Ascending aorta (tissue), 2 donors: ENCODE data around the gene C19orf67. TPM values are rescaled to one million over a fixed set of nuclear protein-coding genes. Genes with fewer than 3 reads are reported as not detected.

ENCODE experiments used
- DNase-seq, 2 donors: peaks; one replicate each; pipeline ENCODE4 v3.0.0-alpha.2; 2019; ENCODE audit warnings: low spot score in 2 of 2
- H3K27ac ChIP-seq, 2 donors: fragments of 200-600 bp; sonication (generic); one replicate each; pipeline ENCODE4 v1.5.1; 2016 to 2017; ENCODE audit warnings: mild to moderate bottlenecking in 1 of 2
- H3K27me3 ChIP-seq: fragments of 200-600 bp; sonication (generic); one replicate; pipeline ENCODE4 v1.5.1; 2017
- H3K36me3 ChIP-seq, 2 donors: fragments of 200-600 bp; sonication (generic); one replicate each; pipeline ENCODE4 v1.5.1; 2016
- H3K4me1 ChIP-seq, 2 donors: fragments of 200-600 bp; sonication (generic); one replicate each; pipeline ENCODE4 v1.5.1; 2016 to 2017; ENCODE audit warnings: mild to moderate bottlenecking in 1 of 2
- H3K4me3 ChIP-seq, 2 donors: fragments of 200-600 bp; sonication (generic); one replicate each; pipeline ENCODE4 v1.5.1; 2016 to 2017; ENCODE audit warnings: mild to moderate bottlenecking in 1 of 2
- H3K9me3 ChIP-seq, 2 donors: fragments of 200-600 bp; sonication (generic); one replicate each; pipeline ENCODE4 v1.5.1; 2016
- intact Hi-C: fragments of 100-400 bp; cut with DNase I; formaldehyde crosslinking; loops from one replicate; pipeline ENCODE4 v1.15.1; 2023
- total RNA-seq: library from RNA; depleted of rRNA; stranded (reverse); fragments of >200 nt; gene quantifications from one replicate; pipeline ENCODE4 v1.1.0, GENCODE V29; 2016
- TF ChIP-seq, protein P1 (sequence below), 3 experiments: fragments of 200-600 bp in 2 of 3; fragments of 450-650 bp in 1 of 3; sonication (generic) in 2 of 3; IDR thresholded peaks; one replicate each; pipeline ENCODE4 v1.5.1; 2016 to 2019; ENCODE audit warnings: antibody characterized with exemption in 3 of 3, mild to moderate bottlenecking in 1 of 3, moderate library complexity in 1 of 3

The C19orf67 gene
- total RNA-seq, 1 donor from 2014 or later: not detected

DNA sequence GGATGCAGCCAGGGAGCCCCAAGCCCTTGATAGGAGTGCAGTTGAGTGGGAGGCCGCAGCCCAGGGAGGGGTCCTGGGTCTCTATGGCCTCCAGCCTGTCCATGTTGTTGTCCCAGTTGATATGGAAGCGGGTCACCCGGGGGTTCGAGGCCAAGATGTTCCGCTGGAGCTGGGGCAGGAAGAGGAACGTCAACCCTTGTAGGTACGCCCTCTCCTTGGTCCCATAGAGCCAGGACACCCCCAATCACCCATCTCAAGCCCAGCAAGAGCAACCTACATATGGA lies 34.9 kb upstream of the C19orf67 start:
- H3K36me3 ChIP-seq: no peaks in the 10 kb centered on the region
- peaks cover 8 to 28% of the 10 kb centered on the region in 2 donors for H3K4me1 ChIP-seq
- no peak for DNase-seq
- intact Hi-C loops: no loop called here
- H3K4me3 ChIP-seq: no peak overlapping the region
- no peaks in the 10 kb centered on the region for H3K27me3 ChIP-seq
- peak overlapping the region; percentile 92 to 99 for H3K27ac ChIP-seq
- H3K9me3 ChIP-seq: no peaks in the 10 kb centered on the region
- TF ChIP-seq, protein P1, sequence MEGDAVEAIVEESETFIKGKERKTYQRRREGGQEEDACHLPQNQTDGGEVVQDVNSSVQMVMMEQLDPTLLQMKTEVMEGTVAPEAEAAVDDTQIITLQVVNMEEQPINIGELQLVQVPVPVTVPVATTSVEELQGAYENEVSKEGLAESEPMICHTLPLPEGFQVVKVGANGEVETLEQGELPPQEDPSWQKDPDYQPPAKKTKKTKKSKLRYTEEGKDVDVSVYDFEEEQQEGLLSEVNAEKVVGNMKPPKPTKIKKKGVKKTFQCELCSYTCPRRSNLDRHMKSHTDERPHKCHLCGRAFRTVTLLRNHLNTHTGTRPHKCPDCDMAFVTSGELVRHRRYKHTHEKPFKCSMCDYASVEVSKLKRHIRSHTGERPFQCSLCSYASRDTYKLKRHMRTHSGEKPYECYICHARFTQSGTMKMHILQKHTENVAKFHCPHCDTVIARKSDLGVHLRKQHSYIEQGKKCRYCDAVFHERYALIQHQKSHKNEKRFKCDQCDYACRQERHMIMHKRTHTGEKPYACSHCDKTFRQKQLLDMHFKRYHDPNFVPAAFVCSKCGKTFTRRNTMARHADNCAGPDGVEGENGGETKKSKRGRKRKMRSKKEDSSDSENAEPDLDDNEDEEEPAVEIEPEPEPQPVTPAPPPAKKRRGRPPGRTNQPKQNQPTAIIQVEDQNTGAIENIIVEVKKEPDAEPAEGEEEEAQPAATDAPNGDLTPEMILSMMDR (IDR thresholded peaks at IDR 0.05): no peak

DNA sequence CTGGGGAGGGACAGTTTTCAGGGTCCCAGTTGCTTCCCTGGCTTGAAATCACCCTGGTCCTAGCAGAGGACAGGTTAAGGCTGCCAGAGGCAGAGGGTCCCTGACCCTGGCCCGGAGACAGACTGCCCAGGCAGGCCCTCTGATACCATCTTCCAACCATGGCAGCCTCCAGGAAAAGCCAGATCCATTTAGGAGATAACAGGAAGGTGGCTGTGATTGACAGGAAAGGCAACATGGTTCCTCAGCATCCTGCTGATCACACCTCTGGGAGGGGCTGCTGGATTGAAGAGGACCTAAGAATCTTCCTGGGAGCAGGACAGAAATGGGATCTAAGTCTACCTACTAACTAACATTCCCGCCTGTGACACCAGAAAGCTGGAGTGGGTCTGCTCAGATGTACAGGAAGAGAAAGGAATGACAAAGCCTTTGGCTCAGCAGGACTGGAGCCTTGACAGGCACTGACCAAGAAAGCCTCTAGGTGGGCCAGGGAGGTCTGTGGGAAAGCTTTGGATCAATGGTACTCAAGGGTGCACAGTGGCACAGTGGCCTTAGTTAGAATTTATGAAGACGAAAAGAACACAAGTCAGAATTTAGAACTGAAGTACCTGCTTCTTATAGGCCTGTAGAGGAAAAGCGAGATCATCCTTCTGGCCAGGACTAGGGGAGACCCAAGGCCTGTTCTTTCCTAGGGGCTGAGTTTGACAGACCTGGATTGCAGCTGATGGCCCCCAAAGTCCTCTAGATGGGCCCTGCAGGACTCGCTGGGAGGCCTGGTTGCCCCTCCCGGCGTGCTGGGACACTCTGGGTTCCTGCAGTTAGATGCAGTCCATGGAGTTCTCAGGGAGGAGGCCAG lies 34.3 kb upstream of the C19orf67 start:
- peaks cover 8 to 30% of the 10 kb centered on the region in 2 donors for H3K4me1 ChIP-seq
- H3K36me3 ChIP-seq: no peaks in the 10 kb centered on the region
- no peaks in the 10 kb centered on the region for H3K9me3 ChIP-seq
- DNase-seq: no peak
- intact Hi-C loops: loop anchor here (2.0 to 5.0 kb wide), 3 partner anchors 29 to 168 kb away; partner anchors contain the start of genes DCAF15, RFX1 and SAMD1
- peak overlapping the region; percentile 92 to 99 for H3K27ac ChIP-seq
- TF ChIP-seq, protein P1 (IDR thresholded peaks at IDR 0.05): no peak
- no peaks in the 10 kb centered on the region for H3K27me3 ChIP-seq
- no peak overlapping the region for H3K4me3 ChIP-seq

DNA sequence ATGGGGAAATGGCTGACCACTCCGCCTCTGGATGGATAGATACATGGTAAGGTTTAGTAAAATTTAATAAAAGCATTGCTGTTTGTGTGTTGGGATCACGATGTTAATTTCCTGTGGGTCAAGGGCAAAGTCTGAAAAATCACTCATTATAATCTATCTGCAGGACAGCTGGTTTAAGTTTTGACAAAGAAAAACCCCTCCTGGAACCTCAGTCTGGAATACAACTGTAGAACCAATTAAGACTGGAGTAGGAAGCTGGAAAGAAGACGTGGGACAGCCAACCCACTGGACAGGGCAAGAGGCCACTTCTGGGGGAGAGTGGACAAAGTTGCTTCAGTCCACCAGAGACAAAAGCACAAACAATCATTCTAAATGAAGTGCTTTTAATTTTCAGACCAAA lies 33.6 kb upstream of the C19orf67 start:
- H3K27me3 ChIP-seq: no peaks in the 10 kb centered on the region
- TF ChIP-seq, protein P1 (IDR thresholded peaks at IDR 0.05): no peak
- no peaks in the 10 kb centered on the region for H3K9me3 ChIP-seq
- H3K4me3 ChIP-seq: peak overlapping the region; percentile 63 to 66
- H3K27ac ChIP-seq: peak overlapping the region; percentile 92 to 99
- H3K36me3 ChIP-seq: no peaks in the 10 kb centered on the region
- DNase-seq: no peak
- intact Hi-C loops: loop anchor here (2.0 to 5.0 kb wide), 3 partner anchors 28 to 167 kb away; partner anchors contain the start of genes DCAF15, RFX1 and SAMD1
- peaks cover 13 to 37% of the 10 kb centered on the region in 2 donors for H3K4me1 ChIP-seq

DNA sequence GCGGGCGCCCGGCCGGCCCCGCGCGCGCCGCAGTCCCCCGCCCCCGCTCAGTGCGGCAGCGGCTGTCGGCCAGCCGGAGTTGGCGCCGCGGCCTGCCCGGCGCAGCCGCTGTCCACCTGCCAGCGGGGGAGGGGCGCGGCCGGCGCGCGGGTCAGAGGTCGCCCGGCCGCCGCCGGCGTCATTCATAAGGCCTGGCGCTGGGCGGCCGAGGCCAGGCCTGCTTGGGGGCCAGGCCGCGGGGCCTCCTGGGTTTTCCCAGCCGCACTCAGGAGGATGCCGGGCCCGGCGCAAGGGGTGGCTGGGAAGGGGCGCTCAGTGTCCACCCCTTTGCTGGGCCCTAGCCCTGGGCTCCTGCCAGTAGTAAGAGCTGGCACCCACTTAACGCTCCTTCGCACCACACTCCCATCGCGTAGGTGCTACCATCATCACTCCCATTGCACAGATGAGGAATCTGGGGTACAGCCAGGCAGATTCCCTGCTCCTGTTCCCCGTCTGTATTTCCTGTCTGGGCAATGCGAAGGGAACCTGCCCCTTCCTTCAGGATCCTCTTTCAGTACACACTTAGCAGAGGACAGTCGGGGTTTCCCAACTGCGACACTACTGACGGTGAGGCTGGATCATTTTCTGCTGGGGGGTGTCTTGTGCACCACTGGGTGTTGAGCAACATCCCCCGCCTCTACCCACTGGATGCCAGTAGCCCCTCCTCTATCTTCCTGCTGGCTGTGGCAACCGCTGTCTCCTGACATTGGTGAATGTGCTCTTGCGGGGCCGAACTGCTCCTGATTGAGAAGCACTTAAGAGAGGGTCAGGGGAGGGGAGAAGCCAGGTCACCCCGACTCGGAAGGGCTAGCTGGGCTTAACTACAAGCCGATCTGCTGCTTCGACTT lies 32.8 kb upstream of the C19orf67 start:
- DNase-seq: peak; percentile 79 to 94
- peaks cover 19 to 44% of the 10 kb centered on the region in 2 donors for H3K4me1 ChIP-seq
- intact Hi-C loops: loop anchor here (1.0 to 5.0 kb wide), 5 partner anchors 19 to 238 kb away; partner anchors contain the start of genes DCAF15, RFX1 and SAMD1
- H3K36me3 ChIP-seq: no peaks in the 10 kb centered on the region
- H3K4me3 ChIP-seq: peak overlapping the region; percentile 63 to 66
- peak overlapping the region; percentile 92 to 99 for H3K27ac ChIP-seq
- no peaks in the 10 kb centered on the region for H3K9me3 ChIP-seq
- no peaks in the 10 kb centered on the region for H3K27me3 ChIP-seq
- TF ChIP-seq, protein P1 (IDR thresholded peaks at IDR 0.05): no peak

DNA sequence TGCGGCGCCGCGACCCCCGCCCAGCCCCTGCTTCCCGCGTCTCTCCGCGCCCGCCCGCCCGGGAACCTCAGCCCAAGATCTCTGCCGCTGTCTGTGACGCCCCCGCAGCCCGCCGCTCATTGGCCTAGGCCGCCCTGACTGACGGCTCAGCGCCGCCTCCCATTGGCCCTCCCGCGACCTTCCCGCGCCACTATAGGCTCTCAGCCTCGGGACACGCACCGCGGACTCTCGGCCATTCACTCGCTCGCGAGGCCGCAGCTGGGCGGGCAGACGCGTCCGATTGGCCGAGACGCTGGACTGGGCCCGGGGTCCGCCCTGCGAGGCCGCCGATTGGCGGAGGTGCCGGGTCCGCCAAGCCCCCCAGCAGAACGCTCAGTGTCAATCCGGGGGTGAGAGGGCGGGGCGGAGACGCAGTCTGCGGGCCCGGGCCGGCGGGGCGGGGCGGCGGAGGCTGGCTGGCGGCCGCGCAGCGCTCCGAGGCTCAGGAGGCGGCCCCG lies 32.1 kb upstream of the C19orf67 start, which contains the start of gene PRKACA:
TSS of gene PRKACA (minus strand) at position 95 of the 497 bp plus-strand sequence. CDS start 215 bp downstream, outside the sequence.
- TF ChIP-seq, protein P1 (IDR thresholded peaks at IDR 0.05): no peak
- peak within 1 kb of the TSS; percentile 92 to 99 for H3K27ac ChIP-seq
- H3K4me3 ChIP-seq: peak within 1 kb of the TSS; percentile 71 to 96
- intact Hi-C loops: loop anchor here (1.0 to 5.0 kb wide), 7 partner anchors 20 to 370 kb away; partner anchors contain the start of genes DCAF15, RFX1 and SAMD1
- H3K9me3 ChIP-seq: no peaks in the 10 kb centered on the region
- H3K36me3 ChIP-seq: no peaks in the 10 kb centered on the region
- no peaks in the 10 kb centered on the region for H3K27me3 ChIP-seq
- peaks cover 23 to 51% of the 10 kb centered on the region in 2 donors for H3K4me1 ChIP-seq
- peak; percentile 97 to 99 for DNase-seq
